Thyroid gland (tissue), 4 donors: ENCODE data around the gene ABCG1. TPM values are rescaled to one million over a fixed set of nuclear protein-coding genes. Genes with fewer than 3 reads are reported as not detected.

Source experiments
- DNase-seq, 2 donors: peaks; one replicate each; pipeline ENCODE4 v3.0.0-alpha.2; 2019
- H3K27ac ChIP-seq, 3 donors: fragments of 200-600 bp; sonication (generic); 1 replicate in 2 of 3; 2 replicates in 1 of 3; pipeline ENCODE4 v1.5.1; 2016 to 2019; ENCODE audit warnings: mild to moderate bottlenecking in 1 of 3, moderate library complexity in 1 of 3
- H3K27me3 ChIP-seq: fragments of 200-600 bp; sonication (generic); one replicate; pipeline ENCODE4 v1.5.1; 2019
- H3K36me3 ChIP-seq, 2 donors: fragments of 200-600 bp; sonication (generic); one replicate each; pipeline ENCODE4 v1.5.1; 2016 to 2019
- H3K4me1 ChIP-seq, 2 donors: fragments of 200-600 bp; sonication (generic); one replicate each; pipeline ENCODE4 v1.5.1; 2017 to 2019
- H3K4me3 ChIP-seq, 3 donors: fragments of 200-600 bp; sonication (generic); replicated peaks in 1 of 3; 1 replicate in 2 of 3; 2 replicates in 1 of 3; pipeline ENCODE4 v1.5.1; 2016; ENCODE audit warnings: mild to moderate bottlenecking in 1 of 3
- H3K9me3 ChIP-seq: fragments of 200-600 bp; sonication (generic); one replicate; pipeline ENCODE4 v1.5.1; 2017
- CTCF ChIP-seq, 6 experiments: fragments of 200-600 bp in 3 of 6; fragments of 450-650 bp in 3 of 6; sonication (generic) in 3 of 6; IDR thresholded peaks; one replicate each; pipeline ENCODE4 v1.5.1; 2016 to 2019; ENCODE audit warnings: antibody characterized with exemption in 6 of 6, mild to moderate bottlenecking in 2 of 6, inconsistent platforms in 1 of 6, moderate library complexity in 1 of 6
- POLR2A ChIP-seq, 2 donors: fragments of 450-650 bp; IDR thresholded peaks; one replicate each; pipeline ENCODE4 v1.6.1; 2017; ENCODE audit warnings: antibody characterized with exemption in 2 of 2, mild to moderate bottlenecking in 2 of 2, moderate library complexity in 1 of 2
- WGBS, 2 donors: methylation state at CpG; one replicate each; pipeline ENCODE4 v1.1.5; 2017; 5-methylcytosine and 5-hydroxymethylcytosine counted together
- intact Hi-C: fragments of 100-400 bp; cut with DNase I; formaldehyde crosslinking; loops from one replicate; pipeline ENCODE4 v1.15.1; 2023
- total RNA-seq, 4 donors: library from RNA; depleted of rRNA; stranded (reverse); fragments of >200 nt; gene quantifications; one replicate each; pipeline ENCODE4 v1.2.3, GENCODE V29; 2016

Gene ABCG1
- total RNA-seq, 4 donors from 2014 or later: 13.8 to 34.1 (median 18.9) TPM

GRCh38 chr21:42272984-42273600 is 54.2 kb downstream of the ABCG1 start:
- no peak overlapping the region for H3K27ac ChIP-seq
- no peak for TF ChIP-seq CTCF (IDR thresholded peaks at IDR 0.05)
- no peak for TF ChIP-seq POLR2A (IDR thresholded peaks at IDR 0.05)
- no peak for DNase-seq
- H3K36me3 ChIP-seq: no peaks in the 10 kb centered on the region
- no peak overlapping the region for H3K4me3 ChIP-seq
- H3K4me1 ChIP-seq: peaks cover 0 to 13% of the 10 kb centered on the region in 2 donors
- intact Hi-C loops: no loop called here
- no peaks in the 10 kb centered on the region for H3K9me3 ChIP-seq
- H3K27me3 ChIP-seq: no peaks in the 10 kb centered on the region
- 91% methylated on average over 24 to 28 of the region's 29 CpGs for WGBS, 2 donors

DNA sequence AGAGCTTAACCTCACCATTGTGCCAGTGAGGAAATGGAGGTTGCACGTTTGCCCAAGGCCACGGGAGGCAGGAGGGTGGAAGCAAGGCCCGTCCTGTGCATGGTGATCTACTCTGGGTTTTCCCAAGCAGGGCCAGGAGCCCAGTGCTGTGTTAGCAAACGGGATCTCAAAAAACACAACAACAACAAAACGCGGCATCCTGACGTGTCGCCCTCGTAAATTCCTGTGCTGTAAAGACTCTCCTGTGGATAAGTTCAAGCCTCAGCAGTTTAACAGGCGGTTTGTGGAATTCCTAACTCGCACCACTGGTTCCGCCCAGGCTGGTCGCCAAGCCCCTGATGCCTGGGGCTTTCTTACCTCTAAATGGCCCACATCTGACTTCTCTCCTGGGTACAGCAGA is 57.1 kb downstream of the ABCG1 start:
- H3K4me3 ChIP-seq: no peak overlapping the region
- WGBS, 2 donors: 31 to 33% methylated on average over 11 to 13 of the region's 13 CpGs
- intact Hi-C loops: no loop called here
- peaks cover 0 to 12% of the 10 kb centered on the region in 2 donors for H3K4me1 ChIP-seq
- peak; percentile 50 to 66 for DNase-seq
- H3K9me3 ChIP-seq: no peaks in the 10 kb centered on the region
- no peaks in the 10 kb centered on the region for H3K36me3 ChIP-seq
- H3K27me3 ChIP-seq: no peaks in the 10 kb centered on the region
- peak overlapping the region in 1 of 3 donors; percentile 50 for H3K27ac ChIP-seq
- TF ChIP-seq POLR2A (IDR thresholded peaks at IDR 0.05) (no peak), CTCF (IDR thresholded peaks at IDR 0.05) (no peak)

DNA sequence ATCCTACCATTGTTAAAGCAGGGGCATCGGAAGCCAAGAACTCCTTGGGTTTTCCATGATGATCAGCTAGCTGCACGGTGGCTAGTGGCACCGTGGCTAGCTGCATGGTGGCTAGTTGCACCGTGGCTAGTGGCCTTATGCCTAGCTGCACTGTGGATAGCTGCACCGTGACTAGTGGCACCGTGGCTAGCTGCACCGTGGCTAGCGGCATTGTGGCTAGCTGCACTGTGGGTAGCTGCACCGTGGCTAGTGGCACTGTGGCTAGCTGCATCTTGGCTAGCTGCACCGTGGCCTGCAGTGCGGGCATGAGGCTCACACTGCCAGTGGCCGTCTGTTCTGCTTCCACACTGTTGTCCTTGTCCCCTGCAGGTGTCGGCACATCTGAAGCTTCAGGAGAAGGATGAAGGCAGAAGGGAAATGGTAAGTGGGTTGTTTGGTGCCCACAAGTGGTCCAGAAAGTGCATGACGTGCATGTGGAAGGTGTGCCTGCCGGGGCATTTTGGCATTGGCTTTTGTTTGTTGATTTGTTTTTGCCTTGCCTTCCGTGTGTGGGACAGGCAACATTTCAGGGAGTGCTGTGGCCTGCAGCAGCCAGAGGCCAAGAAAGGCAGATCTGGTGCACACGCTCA is 57.7 kb downstream of the ABCG1 start:
- TF ChIP-seq CTCF (IDR thresholded peaks at IDR 0.05) (no peak), POLR2A (IDR thresholded peaks at IDR 0.05) (no peak)
- peaks cover 0 to 12% of the 10 kb centered on the region in 2 donors for H3K4me1 ChIP-seq
- intact Hi-C loops: no loop called here
- no peaks in the 10 kb centered on the region for H3K36me3 ChIP-seq
- no peaks in the 10 kb centered on the region for H3K9me3 ChIP-seq
- no peak for DNase-seq
- peak overlapping the region in 1 of 3 donors; percentile 39 for H3K27ac ChIP-seq
- 95 to 97% methylated on average over 11 to 17 of the region's 17 CpGs for WGBS, 2 donors
- H3K27me3 ChIP-seq: no peaks in the 10 kb centered on the region
- no peak overlapping the region for H3K4me3 ChIP-seq

DNA sequence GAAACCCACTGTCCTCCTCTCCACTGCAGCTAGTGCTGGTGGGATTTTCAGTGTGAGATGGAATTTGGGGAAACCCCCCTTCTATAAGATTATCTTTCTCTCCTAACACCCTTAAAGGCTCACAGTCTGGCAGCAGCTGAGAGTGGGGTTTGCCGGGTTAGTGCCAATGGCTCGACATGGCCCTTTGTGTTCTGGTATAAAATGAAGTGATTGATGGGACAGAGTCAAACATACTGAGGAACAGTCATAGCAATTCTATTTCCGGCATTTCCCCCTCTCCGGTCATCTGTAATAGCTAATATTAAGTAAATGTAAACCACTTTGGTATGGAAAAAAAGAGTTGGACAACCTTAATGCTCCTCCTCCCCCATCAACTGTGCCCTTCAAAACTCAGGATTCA is 58.7 kb downstream of the ABCG1 start:
- TF ChIP-seq CTCF (IDR thresholded peaks at IDR 0.05) (no peak), POLR2A (IDR thresholded peaks at IDR 0.05) (no peak)
- Histone ChIP-seq H3K27me3 (no peaks in the 10 kb centered on the region), H3K27ac (no peak overlapping the region), H3K36me3 (no peaks in the 10 kb centered on the region), H3K4me1 (peaks cover 0 to 12% of the 10 kb centered on the region in 2 donors), H3K4me3 (no peak overlapping the region), H3K9me3 (no peaks in the 10 kb centered on the region)
- intact Hi-C loops: no loop called here
- DNase-seq: no peak
- WGBS, 2 donors: 84 to 96% methylated on average over 4 of the region's 4 CpGs

GRCh38 chr21:42278451-42279149 is 59.7 kb downstream of the ABCG1 start:
- no peak overlapping the region for H3K4me3 ChIP-seq
- H3K36me3 ChIP-seq: no peaks in the 10 kb centered on the region
- intact Hi-C loops: no loop called here
- no peak overlapping the region for H3K27ac ChIP-seq
- no peaks in the 10 kb centered on the region for H3K27me3 ChIP-seq
- H3K4me1 ChIP-seq: peaks cover 0 to 12% of the 10 kb centered on the region in 2 donors
- WGBS, 2 donors: 88 to 93% methylated on average over 18 to 19 of the region's 19 CpGs
- no peak for DNase-seq
- TF ChIP-seq CTCF (IDR thresholded peaks at IDR 0.05): no peak
- no peak for TF ChIP-seq POLR2A (IDR thresholded peaks at IDR 0.05)
- no peaks in the 10 kb centered on the region for H3K9me3 ChIP-seq
